GM21367 (cell line): Measurements from ENCODE around the gene BLMH.

Experiments
- ATAC-seq: cut with Tn5 transposase; IDR thresholded peaks from one replicate; pipeline ENCODE4 v1.9.1; 2021; ENCODE audit not compliant: unreplicated experiment

The BLMH gene

DNA sequence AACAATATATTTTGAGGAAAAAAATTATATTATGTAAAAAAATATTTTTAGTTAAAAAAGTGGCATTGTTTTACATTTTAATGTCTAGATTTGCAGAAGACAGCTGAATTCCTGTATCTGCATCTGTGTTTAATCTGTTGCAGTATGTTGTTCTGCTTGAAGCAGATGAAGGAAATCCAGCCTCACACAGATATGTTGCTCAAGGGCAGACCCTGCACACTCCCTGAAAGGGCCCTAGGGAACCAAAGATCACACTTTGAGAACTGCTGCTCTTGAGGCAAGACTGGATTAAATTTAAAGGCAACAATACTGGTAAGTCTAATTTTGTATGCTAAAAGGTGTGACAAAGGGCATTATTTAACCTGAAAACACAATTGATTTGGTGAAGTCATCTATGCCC lies 39.8 kb downstream of the BLMH start:
- ATAC-seq: no peak

DNA sequence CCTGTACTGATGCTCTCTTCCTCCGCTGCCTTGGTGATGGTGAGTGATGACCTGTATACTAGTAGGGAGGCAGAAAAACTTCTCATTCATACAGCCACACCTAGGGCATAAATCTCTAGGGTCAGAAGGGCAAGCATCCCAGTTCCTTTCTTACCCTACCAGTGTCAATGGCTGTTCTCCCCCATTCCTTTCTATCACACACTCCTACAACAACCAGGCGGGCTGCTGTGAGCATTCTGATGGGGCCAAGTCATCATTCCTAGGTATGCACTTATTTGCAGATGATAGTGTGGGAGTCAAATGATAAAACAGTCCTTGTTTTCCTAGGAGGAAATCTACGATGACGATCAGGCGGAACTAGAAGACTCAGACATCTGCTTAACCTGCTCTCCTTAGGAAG lies 42.3 kb downstream of the BLMH start:
- ATAC-seq: no peak

DNA sequence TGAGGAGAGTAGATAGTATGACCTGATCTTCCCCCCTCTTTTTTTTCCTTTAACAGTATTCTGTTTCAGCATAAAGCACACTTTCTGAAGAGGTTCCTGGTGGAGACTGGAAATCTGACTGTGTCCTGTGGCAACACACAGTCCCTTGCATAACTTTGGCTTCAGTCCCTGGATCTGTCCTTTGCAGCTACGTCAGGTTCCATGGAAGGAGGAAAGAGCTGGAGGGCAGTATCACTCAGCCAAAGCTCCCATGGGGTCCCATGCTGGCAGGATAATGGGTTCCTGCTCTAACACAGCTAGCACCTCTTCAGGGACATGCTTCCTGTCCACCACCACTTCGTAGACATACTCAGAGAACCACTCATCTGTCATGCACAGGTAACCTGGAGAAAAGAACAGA lies 43.0 kb downstream of the BLMH start:
- no peak for ATAC-seq

DNA sequence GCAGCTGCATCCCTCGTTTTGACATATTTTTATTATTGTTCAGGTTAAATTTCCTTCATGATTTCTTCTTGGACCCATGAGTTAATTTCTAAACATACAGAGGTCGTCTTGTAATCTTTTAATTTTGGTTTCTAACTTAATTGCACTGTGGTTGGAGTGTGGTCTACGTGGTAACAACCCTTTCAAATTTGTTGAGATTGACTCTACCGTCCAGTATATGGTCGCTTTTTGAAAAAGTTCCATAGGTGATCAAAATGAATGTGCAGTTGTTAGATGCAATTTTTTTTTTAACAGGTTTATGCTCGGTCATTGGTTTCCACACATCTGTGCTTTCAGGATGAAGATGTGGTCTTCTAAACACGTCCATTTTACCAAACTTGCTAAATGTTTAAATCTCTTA lies 45.3 kb downstream of the BLMH start:
- no peak for ATAC-seq

DNA sequence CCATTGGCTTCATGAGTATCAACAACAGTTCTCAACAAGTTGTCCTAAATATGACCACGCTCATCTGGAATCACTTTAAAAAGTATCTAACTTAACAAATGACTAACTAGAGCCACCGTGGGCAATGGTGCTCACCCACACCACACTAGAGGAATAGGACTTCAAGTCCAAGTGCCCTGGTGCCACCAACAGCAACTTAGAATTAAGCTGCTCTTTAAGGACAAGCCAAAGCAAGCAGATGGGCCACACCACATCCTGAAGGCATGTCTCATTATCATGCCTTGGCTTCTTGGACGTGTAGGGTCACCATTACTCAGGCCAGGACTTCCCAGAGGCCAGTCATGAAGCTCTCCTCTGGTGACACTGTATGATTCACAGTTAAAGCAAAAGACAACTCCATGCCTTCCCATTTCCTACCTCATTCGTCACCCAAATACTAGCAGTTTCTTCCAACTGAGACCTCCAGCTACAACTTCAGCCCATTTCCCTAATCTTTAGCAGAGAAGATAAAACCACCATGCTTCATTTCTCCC lies 46.8 kb downstream of the BLMH start:
- ATAC-seq: no peak

DNA sequence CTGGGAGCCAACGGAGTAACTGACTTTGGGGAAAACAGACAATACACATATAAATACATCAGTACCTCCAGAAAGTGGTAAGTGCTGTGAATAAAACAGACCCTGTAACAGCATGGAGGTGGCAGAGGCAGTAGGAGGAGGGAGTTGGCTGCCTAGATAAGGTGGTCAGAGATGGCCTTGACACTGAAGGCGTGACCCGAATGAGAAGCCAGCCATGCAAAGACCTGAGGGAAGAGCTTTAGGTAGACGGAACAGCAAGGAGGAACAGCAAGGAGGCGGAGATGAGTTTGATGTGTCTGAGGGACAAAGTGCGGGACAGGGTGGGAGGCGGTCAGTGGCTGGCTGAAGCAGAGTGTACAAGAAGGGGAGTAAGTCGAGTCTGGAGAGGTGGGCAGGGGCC lies 48.2 kb downstream of the BLMH start:
- no peak for ATAC-seq

DNA sequence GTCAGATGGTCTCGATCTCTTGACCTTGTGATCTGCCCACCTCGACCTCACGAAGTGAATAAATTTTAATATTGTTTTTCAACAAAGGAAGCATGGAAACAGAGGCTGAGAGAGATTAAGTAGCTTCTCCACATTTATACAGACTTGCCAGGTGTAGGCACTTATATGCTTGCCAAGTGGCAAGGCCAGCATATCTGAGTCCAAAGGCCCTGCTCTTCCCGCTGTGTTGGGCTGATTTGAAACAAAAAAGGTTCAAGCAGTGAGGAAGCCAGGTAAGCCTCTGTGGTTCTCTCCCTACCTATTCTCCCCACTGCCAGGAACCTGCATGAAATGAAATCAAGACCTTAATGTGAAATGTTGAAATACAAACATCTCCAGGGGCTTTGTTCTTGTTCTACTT lies 48.7 kb downstream of the BLMH start:
- ATAC-seq: no peak

DNA sequence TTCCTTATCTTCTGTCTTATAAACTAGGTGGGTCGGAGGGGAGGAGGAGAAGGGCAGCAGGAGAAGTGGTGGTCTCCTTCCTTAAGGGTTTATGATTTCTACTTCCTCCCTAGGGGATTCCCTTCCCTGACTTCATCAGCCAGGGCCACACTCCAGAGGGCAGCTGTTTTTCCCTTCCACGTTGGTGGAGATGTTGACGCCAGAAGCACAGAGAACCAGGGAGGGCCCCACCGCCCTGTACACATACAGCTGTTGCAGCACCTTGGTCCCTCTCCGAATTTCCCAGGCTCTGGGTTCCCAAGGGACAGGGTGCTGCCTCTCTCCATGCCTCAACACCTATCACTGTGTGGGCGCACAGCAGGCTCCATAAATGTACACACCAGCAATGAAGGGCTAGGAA lies 50.7 kb downstream of the BLMH start:
- no peak for ATAC-seq

DNA sequence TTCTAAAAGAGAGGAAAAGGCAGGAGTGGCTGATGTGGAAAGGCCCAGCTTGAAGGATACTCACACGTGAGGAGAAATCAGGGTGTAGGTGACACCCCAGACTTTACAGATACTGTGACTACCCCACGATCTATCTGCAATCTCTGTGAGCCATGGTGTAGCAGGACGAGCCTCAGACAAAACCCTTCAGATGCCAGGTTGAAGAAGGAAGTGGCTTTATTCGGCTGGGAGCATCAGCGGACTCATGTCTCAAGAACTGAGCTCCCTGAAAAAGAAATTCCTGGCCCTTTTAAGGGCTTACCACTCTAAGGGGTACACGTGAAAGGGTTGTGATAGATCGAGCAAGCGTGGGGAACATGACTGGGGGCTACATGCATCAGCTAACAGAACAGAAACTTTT lies 51.6 kb downstream of the BLMH start:
- no peak for ATAC-seq

DNA sequence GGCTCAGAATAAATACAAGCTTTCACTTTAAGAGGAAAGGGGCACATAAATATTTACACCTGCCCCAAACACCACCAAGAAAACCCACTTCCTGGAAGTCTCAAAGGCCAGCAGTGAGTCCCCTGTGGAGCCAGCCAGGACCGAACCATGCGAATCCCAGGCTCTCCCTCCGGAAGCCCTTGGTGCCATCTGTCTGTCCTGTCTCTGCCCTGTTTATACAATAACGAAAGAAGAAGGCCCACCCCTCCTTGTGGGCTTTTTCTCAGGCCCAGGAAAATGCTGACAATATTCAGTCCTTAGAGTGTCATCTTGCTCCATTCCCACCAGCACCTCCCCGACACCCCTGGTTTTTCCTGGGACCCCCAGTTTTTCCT lies 52.7 kb downstream of the BLMH start:
- no peak for ATAC-seq

DNA sequence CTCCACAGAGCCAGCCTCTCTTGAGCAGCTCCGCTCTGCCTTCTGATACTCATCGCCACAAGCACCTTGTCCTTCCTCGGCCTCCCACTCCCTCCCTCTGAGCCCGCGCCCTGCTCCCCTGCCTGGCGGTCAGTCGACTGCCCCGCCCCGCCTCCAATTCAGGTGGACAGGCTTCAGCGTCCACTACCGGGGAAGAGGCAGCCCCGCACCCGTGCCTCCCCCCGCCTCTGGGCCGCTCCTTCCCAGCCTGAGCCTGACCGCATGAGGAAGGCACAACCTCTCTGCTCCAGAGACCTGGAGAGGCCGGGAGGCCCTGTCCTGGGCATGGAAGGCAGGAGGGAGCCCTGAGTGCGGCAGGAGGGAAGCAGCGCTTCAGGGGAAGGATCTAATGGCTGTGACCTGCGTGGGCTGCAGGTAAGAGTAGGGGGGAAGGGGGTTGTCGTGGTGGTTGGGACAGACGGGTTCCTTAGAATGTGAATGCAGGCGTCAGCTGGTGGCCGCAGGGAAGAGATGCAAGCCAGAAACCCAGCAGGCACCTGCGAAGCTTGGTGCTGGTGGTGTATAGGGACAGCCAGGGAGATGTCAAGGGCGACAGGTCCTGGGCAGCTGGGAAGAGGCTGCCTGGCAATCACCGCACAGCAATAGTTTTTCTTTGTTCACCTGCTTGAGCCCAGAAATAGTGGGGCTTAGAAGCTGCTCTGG lies 53.2 kb downstream of the BLMH start:
- no peak for ATAC-seq

DNA sequence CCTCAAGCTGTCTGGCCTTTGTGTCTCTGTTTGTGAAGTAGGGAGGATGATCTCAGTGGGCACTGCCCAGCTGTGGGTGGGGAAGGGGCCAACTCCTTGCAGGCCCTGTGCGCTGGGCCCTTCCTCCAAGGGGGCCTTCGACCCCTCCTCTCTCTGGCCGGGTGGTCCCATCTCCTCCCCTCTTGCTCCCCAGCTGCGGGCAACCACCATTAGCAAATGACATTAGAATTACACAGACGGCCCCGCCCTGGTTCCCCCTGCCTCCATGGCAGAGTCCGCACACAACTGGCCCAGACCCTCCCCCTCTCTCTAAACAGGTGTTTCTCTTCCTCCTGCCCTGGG lies 53.8 kb downstream of the BLMH start:
- no peak for ATAC-seq

DNA sequence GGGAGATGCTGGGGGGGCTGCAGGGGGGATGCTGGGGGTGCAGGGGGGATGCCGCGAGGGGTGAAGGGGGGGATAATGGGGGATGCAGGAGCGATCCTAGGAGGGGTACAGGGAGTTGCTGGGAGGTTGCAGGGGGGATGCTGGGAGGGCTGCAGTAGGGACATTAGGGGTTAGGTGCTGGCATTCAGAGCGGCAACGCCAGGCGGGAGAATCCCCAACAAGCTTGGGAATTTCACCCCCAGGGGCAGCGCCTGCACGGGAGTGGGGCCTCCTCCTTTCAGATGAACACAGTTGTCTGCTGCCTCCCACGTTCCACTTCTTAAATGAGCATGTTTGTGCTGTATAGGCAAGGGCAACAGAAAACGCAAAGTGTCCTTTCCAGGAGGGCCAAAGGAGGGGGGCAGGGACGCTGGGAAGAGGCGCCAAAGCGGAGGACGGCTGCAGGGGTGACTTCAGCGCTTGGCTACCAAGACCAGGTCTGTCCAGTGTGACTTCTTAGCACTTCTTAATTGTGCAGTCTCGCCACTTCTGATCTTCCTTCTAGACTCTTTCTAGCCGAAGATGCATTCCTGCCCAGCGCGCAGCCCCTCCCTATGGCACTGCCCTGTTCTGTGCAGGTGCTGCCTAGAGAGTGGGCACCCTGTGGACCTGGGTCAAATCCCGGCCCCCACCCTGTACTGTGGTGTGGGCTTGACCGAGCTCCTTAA lies 54.3 kb downstream of the BLMH start:
- ATAC-seq: no peak

DNA sequence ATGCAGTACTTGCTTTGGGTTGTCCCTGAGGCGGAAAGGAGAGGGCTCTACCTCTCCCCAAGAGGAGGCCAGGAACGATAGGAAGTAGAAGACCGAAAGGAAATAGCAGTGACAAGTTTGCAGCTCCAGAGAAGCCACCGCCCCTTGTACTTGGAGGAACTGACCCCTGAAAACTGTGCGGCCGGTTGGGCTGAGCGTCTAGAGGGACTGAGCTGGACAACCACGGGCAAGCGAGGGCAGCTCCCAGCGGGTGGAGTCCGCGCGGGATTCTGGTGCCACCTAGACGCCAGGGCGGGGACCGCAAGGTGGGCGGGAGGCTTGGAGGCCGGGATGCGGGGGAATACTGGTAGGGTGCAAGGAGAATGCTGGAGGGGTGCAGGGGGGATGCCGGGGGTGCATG lies 55.0 kb downstream of the BLMH start:
- ATAC-seq: no peak

DNA sequence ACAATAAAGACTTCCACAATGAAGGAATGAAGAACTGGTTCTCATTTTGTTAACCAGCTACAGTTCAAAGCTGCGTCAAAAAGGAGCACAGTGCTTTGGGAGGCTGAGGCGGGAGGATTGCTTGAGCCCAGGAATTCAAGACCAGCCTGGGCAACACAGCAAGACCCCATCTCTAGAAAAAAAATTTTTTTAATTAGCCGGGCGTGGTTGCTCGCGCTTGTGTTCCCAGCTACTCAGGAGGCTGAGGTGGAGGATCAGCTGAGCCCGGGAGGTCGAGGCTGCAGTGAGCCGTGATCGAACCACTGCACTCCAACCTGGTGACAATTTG lies 55.5 kb downstream of the BLMH start:
- ATAC-seq: no peak

DNA sequence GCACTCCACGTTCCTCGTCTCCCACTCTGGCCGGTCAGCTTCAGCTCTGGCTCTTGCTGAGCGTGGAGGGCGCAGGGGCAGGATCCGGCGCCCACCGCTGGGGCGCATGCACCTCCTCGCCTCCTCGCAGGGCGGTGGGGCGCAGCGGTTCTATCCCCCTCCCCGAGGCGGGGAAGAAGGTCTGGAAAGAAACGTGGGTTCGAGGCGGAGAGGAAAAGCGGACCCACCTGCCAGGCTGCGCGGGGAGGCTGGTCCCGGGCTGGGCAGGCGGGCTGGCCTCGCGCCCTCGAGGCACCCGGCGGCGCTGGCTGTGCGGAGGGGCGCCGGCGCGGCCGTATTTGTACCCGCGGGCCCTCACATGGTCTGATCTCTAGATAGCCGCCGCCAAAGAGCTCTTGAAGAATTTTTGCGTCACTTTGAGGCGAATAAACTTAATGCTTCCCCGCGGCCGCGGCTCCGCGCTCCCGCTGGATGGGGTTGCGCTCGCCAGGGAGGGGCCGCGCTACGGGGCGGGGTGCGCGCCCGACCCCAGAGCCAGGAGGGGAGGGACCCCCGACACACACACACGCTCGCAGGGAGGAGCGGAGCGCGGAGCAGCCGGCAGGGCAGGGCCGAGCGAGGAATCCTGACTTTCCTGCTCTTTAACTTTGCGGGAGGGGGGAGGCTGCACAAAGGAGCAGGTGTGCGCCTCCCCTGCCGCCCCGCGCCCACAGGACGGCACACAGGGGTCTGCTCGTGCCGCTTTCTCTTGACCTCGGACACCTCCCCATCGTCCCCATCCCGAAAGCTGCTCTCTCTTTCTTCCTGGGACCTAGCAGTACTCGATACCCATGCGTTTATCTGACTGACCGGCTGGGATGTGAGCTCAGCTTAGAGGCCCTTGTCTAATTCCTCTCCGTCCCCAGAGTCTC lies 56.1 kb downstream of the BLMH start, which contains the start of gene SLC6A4:
TSS of gene SLC6A4 (minus strand) at position 312 of the 911 bp plus-strand sequence. CDS start 13,739 bp downstream, outside the sequence.
- no peak for ATAC-seq

DNA sequence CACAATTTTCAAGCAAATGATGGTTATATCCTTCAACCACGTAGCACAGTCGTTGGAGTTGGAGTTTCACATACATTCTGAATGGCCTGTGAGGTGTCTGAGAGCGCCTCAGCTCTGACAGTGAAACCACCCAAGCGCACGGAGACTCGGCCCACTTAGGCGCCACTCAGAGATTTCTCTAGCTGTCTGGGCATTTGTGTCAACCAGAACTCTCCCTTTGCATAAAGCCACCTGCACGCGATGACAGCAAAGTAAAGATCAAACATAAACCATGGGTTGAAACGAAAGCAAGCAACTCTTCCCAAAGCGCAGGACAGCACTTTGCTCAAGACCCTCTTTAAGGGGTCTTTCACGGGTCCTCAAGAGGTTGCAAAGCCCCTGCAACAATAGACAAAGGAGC lies 56.8 kb downstream of the BLMH start:
- ATAC-seq: no peak

DNA sequence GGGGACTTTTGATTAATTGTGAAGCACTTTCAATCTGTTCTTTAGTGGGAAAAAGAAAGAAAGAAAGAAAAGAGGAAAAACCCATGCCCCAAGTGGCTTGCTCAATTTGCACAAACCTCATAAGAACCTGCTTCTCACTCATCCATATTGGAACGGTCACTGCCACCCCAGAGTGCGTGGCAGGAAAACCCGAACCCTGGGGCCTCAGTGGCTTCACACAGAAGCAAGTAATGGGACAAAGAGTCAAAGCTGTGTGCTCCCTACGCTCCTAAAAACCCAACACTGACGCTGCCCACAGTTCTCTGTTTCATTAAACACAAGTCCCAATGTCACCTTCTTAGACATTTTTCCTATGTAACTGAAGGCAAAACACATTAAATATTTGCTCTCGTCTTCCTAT lies 57.4 kb downstream of the BLMH start:
- no peak for ATAC-seq

DNA sequence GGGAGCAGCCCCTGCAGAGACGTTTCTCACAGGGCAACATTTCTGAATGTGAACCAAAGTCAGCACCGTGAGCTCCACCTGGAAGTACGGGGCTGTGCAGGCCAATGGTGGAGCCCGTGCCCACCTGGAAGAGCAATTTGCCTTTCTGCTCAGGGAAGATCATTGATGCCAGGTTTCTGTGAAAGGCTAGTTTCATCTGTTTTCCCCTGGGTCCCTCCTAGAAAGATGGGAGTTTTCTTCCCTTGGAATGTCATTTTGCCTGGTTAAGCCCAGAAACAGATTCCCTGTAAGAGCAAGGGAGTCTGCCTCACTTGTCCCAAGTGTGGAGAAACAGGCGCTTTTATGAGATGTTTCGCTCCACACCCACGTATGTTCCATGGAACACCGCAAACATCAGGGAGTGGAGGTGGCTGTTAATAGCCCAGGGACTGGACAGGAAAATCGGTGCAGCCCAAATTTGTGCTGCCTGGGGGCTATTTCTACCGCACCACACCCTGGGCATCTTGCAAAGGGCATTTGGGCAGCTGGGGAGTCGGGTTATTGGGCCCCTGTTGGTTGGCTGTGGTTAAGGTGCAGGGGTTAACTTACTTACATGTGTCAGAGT lies 58.8 kb downstream of the BLMH start:
- no peak for ATAC-seq

DNA sequence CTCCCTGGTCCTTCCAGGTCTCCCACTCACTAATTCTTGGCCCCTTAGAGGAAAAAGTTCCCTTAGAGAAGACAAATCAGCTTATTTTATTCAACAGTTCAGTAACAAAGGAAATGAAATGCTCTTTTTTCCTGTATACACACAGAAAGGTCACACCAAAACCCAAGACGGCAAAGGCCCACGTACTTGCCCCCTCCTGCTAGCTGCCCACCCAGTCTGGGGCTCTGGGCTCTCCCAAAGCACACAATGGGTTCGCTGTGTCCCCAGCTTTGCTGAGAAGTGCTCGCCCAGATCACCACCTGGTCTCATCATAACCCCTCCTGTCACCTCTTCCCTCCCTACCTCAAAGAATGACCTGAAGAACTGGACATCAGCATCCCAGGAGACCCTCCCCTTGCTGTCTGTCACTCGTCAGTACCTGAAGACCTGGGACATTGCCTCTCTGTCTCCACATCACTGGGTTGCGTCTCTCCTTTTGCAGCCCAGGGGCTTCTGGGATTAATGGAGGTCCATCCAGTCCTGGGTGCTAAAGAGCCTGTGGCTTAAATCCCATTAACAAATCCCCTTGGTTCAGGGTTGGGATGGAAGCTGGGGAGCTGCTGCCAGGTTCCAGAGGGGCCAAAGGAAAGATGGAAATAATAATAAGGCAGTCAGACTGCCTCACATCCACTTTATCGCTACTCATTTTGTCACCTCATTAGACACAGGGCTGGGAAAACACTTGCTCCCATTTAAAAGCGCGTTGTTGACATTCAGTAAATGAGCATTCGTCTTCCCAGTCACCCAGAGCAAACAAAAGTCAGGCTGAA lies 59.5 kb downstream of the BLMH start:
- no peak for ATAC-seq
